T-helper 2 cell treated with Interferon-gamma antibody and Interleukin-4, amounts not matched to agents 100 ng/mL and 5 ng/mL, for 36 hours (primary cell): ENCODE results near the gene ITGB4. TPM values are rescaled to one million over a fixed set of nuclear protein-coding genes. Genes with fewer than 3 reads are reported as not detected.

Experiments used
- intact Hi-C: fragments of 100-400 bp; cut with micrococcal nuclease; formaldehyde crosslinking; loops from one replicate; pipeline ENCODE4 v1.15.1; 2023
- total RNA-seq: library from RNA; stranded (reverse); gene quantifications from 2 replicates; pipeline ENCODE4 v1.2.3, GENCODE V29; 2022

ITGB4 gene
- total RNA-seq, 1 donor from 2014 or later = 1.7 TPM

GRCh38 chr17:75784473-75785015 lies 63.3 kb downstream of the ITGB4 start, which contains the start of gene UNK:
UNK (plus strand) TSS chr17:75784806; CDS start chr17:75784881, 75 bp downstream.
- intact Hi-C loops = loop anchor here (1.0 to 5.0 kb wide), 3 partner anchors 20 to 478 kb away; partner anchors contain the start of genes GALK1 and WBP2

- intact Hi-C loops = loop anchor here (2.0 kb wide), 1 partner anchor 20 kb away; the partner anchor contains the start of gene GALK1
Measured at GRCh38 chr17:75785016-75785890, 64.0 kb downstream of the ITGB4 start.

DNA sequence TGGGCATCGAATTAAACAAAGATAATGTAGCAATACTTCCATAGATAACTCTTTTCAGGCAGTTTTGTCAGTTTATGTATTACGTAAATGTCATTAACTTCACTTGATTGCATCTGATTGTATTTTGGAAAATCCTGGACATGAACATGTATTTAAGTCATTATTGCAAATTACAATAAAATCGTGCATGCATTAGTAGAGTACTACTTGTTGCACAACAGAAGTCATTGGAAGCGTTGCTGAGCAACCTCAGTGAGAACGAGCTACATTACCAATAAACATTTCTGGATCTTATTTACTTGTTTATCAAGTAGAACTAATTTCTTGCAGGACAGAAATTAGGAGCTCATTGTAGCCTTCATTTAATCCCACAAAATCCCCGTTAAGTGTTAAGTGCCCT lies 70.0 kb downstream of the ITGB4 start:
- intact Hi-C loops = no loop called here

DNA sequence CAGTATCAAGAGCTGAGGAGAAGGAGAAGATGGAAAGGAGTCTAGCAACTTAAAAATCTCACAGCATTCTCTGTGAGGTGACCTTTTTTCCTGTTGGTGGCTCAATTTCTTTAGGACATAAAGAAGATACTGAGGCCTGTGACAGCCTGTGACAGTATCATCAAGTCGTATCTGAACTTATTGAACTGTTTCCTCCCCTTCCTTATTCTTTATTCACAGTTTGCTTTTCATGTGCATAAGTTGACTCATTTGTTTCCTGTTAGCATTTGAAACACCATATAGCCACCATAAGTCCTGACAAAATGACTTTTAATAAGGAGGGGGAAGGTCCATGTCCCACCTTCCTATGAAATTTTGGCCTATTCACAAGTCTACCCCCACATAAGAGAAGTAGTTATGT lies 72.2 kb downstream of the ITGB4 start:
- intact Hi-C loops = no loop called here

DNA sequence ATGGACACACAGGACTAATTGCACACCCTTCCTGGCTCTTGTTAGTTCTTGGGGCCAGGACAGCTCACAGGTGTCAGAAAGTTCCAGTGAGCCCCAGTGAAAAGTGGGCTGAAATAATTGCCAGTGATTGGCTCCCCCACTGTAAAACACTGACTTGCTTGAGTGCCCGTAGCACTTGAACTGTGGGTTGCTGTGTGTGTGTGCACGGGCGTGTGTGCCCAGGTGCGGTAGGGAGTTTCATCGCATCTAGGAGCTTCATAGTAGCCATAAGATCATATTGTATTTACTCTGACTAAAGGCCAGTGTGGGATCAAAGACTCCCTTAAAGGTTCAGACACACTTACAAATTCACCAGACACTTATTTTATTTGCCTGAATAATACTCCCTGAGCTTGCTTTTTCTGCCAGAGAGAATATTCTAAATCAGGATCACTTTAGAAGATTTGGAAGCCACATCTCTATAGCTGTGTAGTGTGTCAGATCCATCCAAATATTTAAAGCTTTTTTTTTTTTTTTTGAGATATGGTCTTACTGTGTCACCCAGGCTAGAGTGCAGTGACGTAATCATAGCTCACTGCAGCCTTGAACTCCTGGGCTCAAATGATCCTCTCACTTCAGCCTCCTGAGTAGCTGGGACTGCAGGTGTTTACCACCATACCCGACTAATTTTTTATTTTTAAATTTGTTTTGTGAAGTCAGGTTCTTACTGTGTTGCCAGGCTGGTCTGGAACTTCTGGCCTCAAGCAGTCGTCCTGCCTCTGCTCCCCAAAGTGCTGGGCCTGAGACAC lies 74.8 kb downstream of the ITGB4 start:
- intact Hi-C loops = no loop called here

DNA sequence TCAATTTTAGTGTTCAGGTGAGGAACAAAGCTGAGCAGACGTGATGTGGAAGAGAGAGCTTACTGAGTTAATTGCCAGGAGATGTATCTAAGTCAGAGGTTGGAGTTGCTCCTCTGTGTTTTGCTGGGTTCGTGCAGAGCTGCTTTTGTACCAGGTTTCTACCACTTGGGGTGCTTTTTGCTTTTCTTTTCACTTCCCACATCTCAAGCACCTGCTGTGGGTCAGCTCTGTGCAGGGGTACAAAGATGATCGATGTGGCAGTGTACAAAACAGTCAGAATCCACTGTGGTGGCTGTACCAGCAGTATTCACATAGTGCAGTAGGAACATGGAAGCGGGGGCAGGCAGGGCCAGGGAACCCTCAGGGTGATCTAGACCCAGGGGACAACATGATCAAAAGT lies 78.1 kb downstream of the ITGB4 start:
- intact Hi-C loops = no loop called here

DNA sequence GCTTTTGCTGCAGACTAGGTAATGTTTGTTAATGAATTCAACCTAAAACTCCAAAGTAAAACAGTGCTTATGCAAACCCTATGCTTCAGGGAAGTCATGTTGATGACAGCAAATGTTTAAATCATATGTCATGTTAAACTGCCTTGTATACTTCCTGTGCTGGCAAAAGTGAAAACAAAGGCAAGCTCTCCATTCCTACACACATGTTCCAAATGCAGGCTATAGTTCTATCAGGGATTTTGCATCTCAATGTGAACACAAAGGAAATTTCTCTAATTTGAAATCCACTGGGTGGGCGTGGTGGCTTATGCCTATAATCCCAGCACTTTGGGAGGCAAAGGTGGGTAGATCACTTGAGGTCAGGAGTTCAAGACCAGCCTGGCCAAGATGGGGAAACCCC lies 82.6 kb downstream of the ITGB4 start:
- intact Hi-C loops = no loop called here

GRCh38 chr17:75806822-75807500 lies 85.7 kb downstream of the ITGB4 start:
- intact Hi-C loops = no loop called here

Other genes with a start within 250 kb of the ITGB4 start
- gene CASKIN2, start 205.9 kb upstream of the ITGB4 start, total RNA-seq = 0.77 and 1.1 TPM in 2 replicates
- 69.4 and 70.0 TPM in 2 replicates for gene TSEN54, start 204.9 kb upstream of the ITGB4 start, total RNA-seq
- gene LLGL2, start 195.8 kb upstream of the ITGB4 start, total RNA-seq = 19.1 and 20.5 TPM in 2 replicates
- 53.8 and 55.5 TPM in 2 replicates for gene MYO15B, start 133.7 kb upstream of the ITGB4 start, total RNA-seq
- gene SMIM5, start 88.0 kb upstream of the ITGB4 start, total RNA-seq = 0.50 and 0.52 TPM in 2 replicates
- gene RECQL5, start 54.3 kb upstream of the ITGB4 start, total RNA-seq = 39.3 and 42.2 TPM in 2 replicates
- 93.6 and 97.7 TPM in 2 replicates for gene SAP30BP, start 54.1 kb upstream of the ITGB4 start, total RNA-seq
- gene GALK1, start 43.7 kb downstream of the ITGB4 start, total RNA-seq = 47.6 and 52.9 TPM in 2 replicates
- 29.0 and 29.3 TPM in 2 replicates for gene UNK, start 63.3 kb downstream of the ITGB4 start, total RNA-seq
- gene UNC13D, start 122.9 kb downstream of the ITGB4 start, total RNA-seq = 206 and 210 TPM in 2 replicates
- gene WBP2, start 133.9 kb downstream of the ITGB4 start, total RNA-seq = 61.9 and 66.3 TPM in 2 replicates
- 19.8 and 22.5 TPM in 2 replicates for gene TRIM47, start 157.1 kb downstream of the ITGB4 start, total RNA-seq
- 38.3 and 41.1 TPM in 2 replicates for gene TRIM65, start 175.5 kb downstream of the ITGB4 start, total RNA-seq
- gene MRPL38, start 183.4 kb downstream of the ITGB4 start, total RNA-seq = 96.2 and 110 TPM in 2 replicates
- gene FBF1, start 219.6 kb downstream of the ITGB4 start, total RNA-seq = 20.4 and 21.4 TPM in 2 replicates